ENCODE measurements around the gene FAU. TPM values are rescaled to one million over a fixed set of nuclear protein-coding genes. Genes with fewer than 3 reads are reported as not detected.

FAU gene
- total and polyA plus RNA-seq, 9 of the 15 experiments (the other 6 are each of a cell fraction or from before 2014, with no cell fraction given) = 433 to 1,827 (median 942) TPM

DNA sequence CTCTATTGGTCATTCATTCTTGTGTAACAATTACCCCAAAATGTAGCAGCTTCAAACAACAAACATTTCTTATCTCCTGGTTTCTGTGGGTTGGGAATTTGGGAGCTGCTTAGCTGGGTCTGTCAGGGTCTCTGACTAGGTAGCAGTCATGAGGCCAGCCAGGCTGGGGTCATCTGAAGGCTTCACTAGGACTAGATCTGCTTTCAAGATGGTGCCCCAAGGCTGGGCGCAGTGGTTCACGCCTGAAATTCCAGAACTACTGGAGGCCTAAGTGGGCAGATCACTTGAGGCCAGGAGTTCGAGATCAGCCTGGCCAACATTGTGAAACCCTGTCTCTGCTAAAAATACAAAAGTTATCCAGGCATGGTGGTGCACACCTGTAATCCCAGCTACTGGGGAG is 35.0 kb upstream of the FAU start:
- Histone ChIP-seq H3K4me3 (no peak overlapping the region), H3K4me1 (replicated peaks in 1 of 2; ENCODE audit: control insufficient read depth in 2 of 2, insufficient read depth in 2 of 2, low read length in 2 of 2) (peaks cover 7 to 10% of the 10 kb centered on the region in 2 experiments; a peak in 4 of 5 replicates), H3K9me1 (ENCODE audit: control insufficient read depth, insufficient read depth, low read length) (no peaks in the 10 kb centered on the region), H3K27me3 (ENCODE audit: control insufficient read depth in 2 of 2, insufficient read depth in 2 of 2, low read length in 2 of 2) (no peaks in the 10 kb centered on the region), H3K9me3 (replicated peaks; ENCODE audit: control insufficient read depth, insufficient read depth, low read depth, low read length) (no peaks in the 10 kb centered on the region), H4K20me1 (replicated peaks; ENCODE audit: control insufficient read depth, insufficient read depth, low read length) (no peaks in the 10 kb centered on the region), H3K4me2 (ENCODE audit: insufficient read depth, low read length) (no peak overlapping the region), H2AFZ (ENCODE audit: low read depth, low read length) (no peak overlapping the region), H3K27ac (ENCODE audit: extremely low read depth, low read depth, low read length) (no peak overlapping the region), H3K36me3 (ENCODE audit: control insufficient read depth, insufficient read depth, low read length) (no peaks in the 10 kb centered on the region), H3K9ac (ENCODE audit: insufficient read depth in 1 of 2, low read depth in 2 of 2, low read length in 2 of 2) (peak overlapping the region in 1 of 2 experiments; percentile 45; a peak in 1 of 4 replicates), H3K79me2 (ENCODE audit: control insufficient read depth, insufficient read depth, low read length) (no peaks in the 10 kb centered on the region)
- DNase-seq (ENCODE audit: extremely low read depth in 1 of 4, low spot score in 3 of 4) (no peak), ATAC-seq (no peak), FAIRE-seq (no peak)
- in situ Hi-C loops (cut with MboI) = no loop called here
- no TSS peak for BruUV-seq (replicated peaks)
- WGBS (ENCODE audit: insufficient coverage, low coverage, missing lambda C conversion rate) = 70% methylated on average over 3 of the region's 3 CpGs
- intact Hi-C loops (cut with micrococcal nuclease) = no loop called here
- ChIA-PET POLR2A (interaction anchor here (0.6 to 5.4 kb wide), 4 partner anchors 8 to 153 kb away, joined by 4 to 39 read pairs (median 6); partner anchors contain the start of gene SPDYC), CTCF (ENCODE audit: low intra/inter-chr PET ratio) (interaction anchor here (0.6 kb wide), 1 partner anchor 13 kb away, joined by 3 read pairs; no protein-coding TSS in a partner anchor)
- TF ChIP-seq CEBPB (tag; IDR thresholded peaks at IDR 0.05) = 0 out of 2 replicates have a peak, but pooled peaks have one; percentile 7
- TF ChIP-seq, protein P1, sequence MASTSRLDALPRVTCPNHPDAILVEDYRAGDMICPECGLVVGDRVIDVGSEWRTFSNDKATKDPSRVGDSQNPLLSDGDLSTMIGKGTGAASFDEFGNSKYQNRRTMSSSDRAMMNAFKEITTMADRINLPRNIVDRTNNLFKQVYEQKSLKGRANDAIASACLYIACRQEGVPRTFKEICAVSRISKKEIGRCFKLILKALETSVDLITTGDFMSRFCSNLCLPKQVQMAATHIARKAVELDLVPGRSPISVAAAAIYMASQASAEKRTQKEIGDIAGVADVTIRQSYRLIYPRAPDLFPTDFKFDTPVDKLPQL (IDR thresholded peaks at IDR 0.05; ENCODE audit: extremely low read depth, insufficient read length) = no peak

DNA sequence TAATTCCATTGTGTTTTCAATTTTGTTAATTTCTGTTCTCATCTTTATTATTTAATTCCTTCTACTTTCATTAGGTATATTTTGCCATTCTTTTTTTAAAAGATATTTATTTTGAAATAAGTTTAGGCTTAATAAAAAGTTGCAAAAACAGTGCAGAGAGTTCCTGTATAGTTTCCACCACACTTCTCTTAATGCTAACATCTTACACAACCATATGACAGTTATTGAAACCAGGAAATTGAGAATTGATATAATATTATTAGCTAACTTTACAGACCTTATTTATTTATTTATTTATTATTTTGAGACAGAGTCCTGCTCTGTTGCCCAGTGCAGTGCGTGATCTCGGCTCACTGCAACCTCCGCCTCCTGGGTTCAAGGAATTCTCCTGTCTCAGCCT is 34.3 kb upstream of the FAU start:
- intact Hi-C loops (cut with micrococcal nuclease) (no loop called here), in situ Hi-C loops (cut with MboI) (no loop called here)
- ATAC-seq (no peak), FAIRE-seq (no peak), DNase-seq (ENCODE audit: extremely low read depth in 1 of 4, low spot score in 3 of 4) (no peak)
- no peaks in the 10 kb centered on the region for H3K36me3 ChIP-seq (ENCODE audit: control insufficient read depth, insufficient read depth, low read length)
- 96% methylated on average over 3 of the region's 3 CpGs for WGBS (ENCODE audit: insufficient coverage, low coverage, missing lambda C conversion rate)
- H3K9me3 ChIP-seq (replicated peaks; ENCODE audit: control insufficient read depth, insufficient read depth, low read depth, low read length) = no peaks in the 10 kb centered on the region
- no peak overlapping the region for H2AFZ ChIP-seq (ENCODE audit: low read depth, low read length)
- H3K9ac ChIP-seq (ENCODE audit: insufficient read depth in 1 of 2, low read depth in 2 of 2, low read length in 2 of 2) = no peak overlapping the region
- no peak overlapping the region for H3K4me2 ChIP-seq (ENCODE audit: insufficient read depth, low read length)
- ChIA-PET POLR2A (interaction anchor here (2.1 to 5.4 kb wide), 2 partner anchors 9 to 14 kb away, joined by 5 to 39 read pairs; partner anchors contain the start of gene SPDYC), CTCF (ENCODE audit: low intra/inter-chr PET ratio) (no interaction called here)
- H3K4me3 ChIP-seq = no peak overlapping the region
- TF ChIP-seq SMARCB1 (IDR thresholded peaks at IDR 0.05; ENCODE audit: insufficient read length, low read depth) (no peak), ARNT (IDR thresholded peaks at IDR 0.05) (no peak)
- no peaks in the 10 kb centered on the region for H3K79me2 ChIP-seq (ENCODE audit: control insufficient read depth, insufficient read depth, low read length)
- no peak overlapping the region for H3K27ac ChIP-seq (ENCODE audit: extremely low read depth, low read depth, low read length)
- H3K4me1 ChIP-seq (replicated peaks in 1 of 2; ENCODE audit: control insufficient read depth in 2 of 2, insufficient read depth in 2 of 2, low read length in 2 of 2) = peaks cover 8 to 11% of the 10 kb centered on the region in 2 experiments
- H3K9me1 ChIP-seq (ENCODE audit: control insufficient read depth, insufficient read depth, low read length) = no peaks in the 10 kb centered on the region
- no peaks in the 10 kb centered on the region for H4K20me1 ChIP-seq (replicated peaks; ENCODE audit: control insufficient read depth, insufficient read depth, low read length)
- no peaks in the 10 kb centered on the region for H3K27me3 ChIP-seq (ENCODE audit: control insufficient read depth in 2 of 2, insufficient read depth in 2 of 2, low read length in 2 of 2)
- no TSS peak for BruUV-seq (replicated peaks)
